T47D (cell line): ENCODE data around the gene MYCBPAP.

Experiments used
- DNase-seq, 2 experiments: peaks; one replicate each; pipeline versions ENCODE4 v3.0.0 to v3.0.0-alpha.2; 2011 to 2012; ENCODE audit warnings: low read depth in 1 of 2, low spot score in 1 of 2
- JUND ChIP-seq: IDR thresholded peaks from 2 replicates; pipeline ENCODE4 v1.6.1; 2012; ENCODE audit warnings: low read depth
- in situ Hi-C: cut with HindIII; loops from 2 replicates; pipeline ENCODE4 v1.10.0; 2016; ENCODE audit warnings: low sequenced_read_pairs, low pct_unique_long_range_greater_than_20kb

MYCBPAP gene

DNA sequence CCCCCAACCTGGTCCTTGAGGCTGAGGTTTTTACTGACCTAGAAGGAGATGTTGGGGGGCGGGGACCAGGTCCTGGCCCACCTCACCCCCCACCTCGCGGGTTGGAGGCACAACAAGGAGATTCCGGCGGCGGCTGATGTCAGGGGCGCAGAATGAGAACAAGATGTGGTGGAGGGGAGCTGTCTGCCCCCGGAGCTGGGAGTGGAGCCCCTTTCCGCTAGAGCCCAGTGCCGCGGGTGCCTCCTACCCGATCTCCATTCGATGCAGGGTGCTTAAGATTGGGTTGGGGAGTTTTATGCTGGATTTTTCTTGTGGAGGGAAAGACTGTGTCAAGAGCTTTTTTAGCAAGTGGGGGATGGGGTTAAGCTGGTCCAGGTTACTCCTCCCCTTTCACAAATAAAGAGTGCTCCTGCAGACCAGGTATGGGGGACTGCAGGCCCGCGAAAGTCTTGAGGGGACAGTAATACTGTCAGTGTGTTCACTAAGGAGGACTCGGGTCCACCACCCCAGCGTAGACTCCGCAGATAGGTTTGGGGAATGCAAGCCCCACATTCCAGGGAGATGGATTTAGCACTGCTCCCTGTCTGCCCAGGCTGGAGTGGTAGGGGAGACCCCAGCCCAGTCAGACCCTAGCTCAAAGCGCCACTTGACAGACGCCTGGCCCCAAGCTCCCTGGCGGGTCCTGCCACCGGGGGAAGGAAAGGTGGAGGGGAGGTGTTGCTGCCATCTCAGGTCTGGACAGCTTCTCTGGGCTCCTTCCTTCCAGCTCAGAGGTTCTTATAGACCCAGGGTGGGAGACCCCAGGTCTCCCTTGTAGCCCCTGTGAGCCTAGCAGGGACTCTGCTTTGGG is 54.2 kb downstream of the MYCBPAP start:
- no peak for TF ChIP-seq JUND
- DNase-seq: no peak
- in situ Hi-C loops: no loop called here

DNA sequence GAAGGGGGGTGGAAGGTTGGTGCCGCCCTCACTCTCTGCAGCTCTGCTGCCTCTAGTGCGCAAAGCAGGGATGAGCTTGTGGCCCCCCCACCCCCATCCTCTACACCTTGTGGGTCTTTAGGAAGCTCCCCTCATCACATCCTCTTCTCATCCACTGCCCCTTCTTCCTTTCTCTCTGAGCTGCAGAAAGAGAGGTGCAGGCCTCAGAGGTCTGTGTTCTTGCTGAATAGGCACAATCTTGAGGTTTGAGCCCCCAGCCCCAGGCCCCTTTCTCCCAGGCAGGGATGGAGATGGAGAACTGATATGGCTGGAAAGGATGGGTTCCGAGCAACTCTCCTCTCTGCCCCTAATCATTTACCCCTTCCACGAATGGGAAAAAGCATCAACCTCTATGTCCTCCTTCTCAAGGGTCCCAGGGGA is 54.9 kb downstream of the MYCBPAP start:
- no peak for TF ChIP-seq JUND
- no peak for DNase-seq
- in situ Hi-C loops: no loop called here

DNA sequence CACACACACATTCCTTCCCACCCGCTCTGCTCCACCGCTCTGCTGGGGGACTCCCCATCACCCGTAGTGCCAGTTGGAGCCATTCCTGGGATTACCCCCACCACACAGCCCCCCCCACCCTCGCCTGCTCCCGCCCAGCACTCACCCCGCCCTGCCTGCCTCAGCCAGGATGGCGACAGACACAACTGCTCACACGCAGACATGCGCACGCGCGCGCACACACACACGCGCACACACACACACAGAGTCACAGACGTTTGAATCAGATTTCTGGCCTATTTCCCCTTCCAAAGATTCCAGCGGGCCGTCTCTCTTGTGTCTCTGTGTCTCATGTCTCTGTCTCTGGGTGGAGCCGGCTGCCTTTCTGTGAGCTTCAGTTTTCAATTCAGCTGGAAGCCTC is 56.7 kb downstream of the MYCBPAP start:
- TF ChIP-seq JUND: no peak
- DNase-seq: no peak
- in situ Hi-C loops: no loop called here

DNA sequence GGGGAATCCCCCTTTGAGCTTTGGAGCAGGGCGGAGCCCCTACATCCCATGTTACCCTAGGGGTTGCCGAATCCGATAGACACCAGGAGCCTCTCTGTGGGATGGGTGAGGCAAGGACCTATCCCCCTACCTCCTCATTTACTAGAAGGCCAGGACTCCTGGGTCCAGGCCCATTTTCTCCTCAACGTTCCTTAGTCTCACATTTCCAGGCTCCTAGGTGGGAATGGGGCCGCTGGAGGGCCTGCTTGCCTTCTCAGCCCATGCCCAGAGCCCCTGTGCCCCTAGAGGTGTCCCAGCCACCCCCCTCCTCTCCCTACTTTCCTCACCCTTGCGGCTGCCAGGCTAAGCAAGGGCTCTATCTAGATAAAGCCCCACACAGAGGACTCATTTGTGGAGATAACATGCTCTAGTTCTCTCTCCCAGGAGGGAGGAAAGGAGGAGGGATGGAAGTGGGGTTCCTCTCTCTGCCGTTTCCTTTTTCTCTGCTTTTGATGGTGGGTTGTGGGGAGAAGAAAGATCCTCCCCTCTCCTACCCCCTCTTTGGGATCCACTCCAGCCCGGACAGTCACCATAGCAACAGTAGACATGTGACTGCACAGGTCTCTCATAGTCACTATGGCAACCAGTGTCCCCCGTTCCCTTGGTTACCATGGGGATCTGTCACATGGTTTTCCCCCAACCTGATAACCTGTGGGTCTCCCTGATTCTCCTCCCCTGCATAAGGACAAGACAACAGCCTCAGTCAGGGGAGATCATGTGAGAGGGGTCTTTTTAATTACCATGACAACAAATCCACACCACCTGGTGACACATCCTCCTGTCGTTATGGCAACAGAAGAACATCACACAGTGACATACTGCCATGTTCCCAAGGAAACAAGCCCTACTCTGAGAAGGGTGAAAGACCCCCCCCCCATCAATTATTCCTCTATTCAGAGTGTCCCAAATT is 57.4 kb downstream of the MYCBPAP start:
- peak in 1 of 2 experiments; percentile 31 for DNase-seq
- TF ChIP-seq JUND: no peak
- in situ Hi-C loops: no loop called here

DNA sequence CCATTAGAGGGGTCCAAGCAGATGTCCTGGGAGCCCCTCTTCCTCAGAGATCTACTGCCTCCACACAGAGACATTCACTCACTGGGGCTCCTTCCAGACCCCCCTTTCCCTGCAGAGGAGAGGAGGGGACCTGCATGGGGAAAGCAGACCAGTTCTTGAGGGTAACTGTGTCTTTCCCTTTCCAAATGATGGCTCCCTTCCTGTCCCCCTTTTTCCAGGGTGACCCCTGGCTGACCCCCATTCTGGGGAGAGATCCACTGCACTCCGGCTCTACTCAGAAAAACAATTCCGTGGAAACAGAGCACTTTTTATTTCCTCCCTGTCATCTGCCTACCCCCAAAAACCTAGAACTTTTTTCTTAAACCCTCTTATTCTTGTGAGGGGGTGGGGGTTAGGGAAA is 58.6 kb downstream of the MYCBPAP start:
- in situ Hi-C loops: no loop called here
- no peak for DNase-seq
- no peak for TF ChIP-seq JUND

DNA sequence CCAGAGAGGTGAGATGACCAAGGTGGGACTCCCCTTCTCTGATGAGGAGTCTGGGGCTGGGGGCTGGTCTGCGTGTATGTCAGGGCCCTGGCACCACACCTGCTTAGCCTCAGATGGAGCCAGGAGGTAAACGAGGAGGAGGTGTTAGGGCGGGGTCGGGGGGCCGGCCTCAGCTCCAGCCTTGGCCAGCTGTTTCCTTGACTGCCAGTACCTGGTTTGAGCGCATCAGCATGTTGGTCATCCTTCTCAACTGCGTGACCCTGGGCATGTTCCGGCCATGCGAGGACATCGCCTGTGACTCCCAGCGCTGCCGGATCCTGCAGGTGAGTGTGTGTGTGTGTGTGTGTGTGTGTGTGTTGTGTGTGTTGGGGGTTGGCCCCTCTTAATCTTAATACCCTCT is 60.4 kb downstream of the MYCBPAP start:
- no peak for DNase-seq
- in situ Hi-C loops: no loop called here
- TF ChIP-seq JUND: no peak

DNA sequence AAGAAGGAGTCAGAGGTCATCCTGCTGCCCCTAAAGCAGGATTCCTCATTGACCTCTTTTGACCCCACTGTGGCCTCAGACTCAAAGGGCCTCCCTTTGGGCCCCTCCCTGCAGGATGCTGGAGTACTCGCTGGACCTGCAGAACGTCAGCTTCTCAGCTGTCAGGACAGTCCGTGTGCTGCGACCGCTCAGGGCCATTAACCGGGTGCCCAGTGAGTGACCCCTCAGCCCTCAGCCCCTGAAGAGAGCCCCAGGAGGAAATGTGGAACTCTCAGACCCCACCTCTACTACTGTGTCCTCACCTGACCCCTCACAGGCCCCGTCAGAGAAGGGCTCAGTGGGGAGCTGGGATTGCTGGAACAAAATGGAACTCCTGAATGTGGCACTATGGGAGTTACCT is 61.4 kb downstream of the MYCBPAP start:
- no peak for DNase-seq
- TF ChIP-seq JUND: no peak
- in situ Hi-C loops: no loop called here

DNA sequence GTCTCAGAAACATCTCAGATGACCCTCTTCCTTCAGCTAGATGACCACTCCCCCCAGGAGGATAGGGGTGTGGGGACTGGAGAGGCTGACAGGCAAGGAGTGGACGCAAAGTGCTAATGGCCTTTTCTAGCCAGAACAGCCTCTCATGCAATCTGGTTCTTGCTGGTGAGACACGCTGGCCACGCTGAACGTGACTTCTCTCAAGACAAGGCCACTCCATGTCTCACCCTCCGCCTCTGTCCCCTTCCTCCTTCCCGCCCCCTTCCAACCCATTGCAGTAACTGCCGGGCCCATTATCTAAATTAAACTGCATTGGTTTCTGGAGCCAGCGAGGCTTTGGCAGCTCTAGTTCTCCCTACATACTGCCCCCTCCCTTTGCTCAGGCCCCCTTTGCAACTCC is 61.8 kb downstream of the MYCBPAP start:
- TF ChIP-seq JUND: no peak
- no peak for DNase-seq
- in situ Hi-C loops: no loop called here

DNA sequence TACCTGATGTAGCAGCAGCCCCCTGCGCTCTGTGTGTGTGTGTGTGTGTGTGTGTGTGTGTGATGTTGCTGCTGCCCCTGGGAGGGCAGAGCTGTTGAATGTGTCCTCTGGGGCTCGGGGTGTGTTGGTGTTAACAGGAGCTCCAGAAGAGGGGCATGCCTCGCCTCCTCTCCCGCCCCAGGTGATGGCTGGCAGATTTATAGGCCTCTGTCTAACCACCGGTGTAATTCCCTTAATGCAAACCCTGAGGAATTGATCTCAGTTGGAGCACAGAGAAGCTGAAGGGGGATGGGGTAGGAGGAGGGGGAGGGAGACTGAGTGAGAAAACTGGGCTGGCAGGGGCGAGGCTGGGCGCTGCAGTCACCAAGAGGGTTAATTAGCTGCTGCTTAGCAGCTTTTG is 62.3 kb downstream of the MYCBPAP start:
- no peak for TF ChIP-seq JUND
- no peak for DNase-seq
- in situ Hi-C loops: no loop called here

DNA sequence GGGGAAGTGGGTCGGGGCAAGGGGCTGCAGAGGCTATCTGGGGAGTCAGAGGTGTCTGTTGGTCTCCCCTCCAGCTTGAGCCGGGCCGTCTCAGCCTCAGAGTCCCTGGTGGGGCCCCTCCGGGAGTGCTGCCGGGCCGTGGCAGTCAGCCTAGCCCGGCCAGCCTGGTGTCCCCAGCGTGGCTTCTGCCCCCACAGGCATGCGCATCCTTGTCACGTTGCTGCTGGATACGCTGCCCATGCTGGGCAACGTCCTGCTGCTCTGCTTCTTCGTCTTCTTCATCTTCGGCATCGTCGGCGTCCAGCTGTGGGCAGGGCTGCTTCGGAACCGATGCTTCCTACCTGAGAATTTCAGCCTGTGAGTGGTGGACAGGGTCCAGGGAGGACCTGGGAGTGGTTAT is 63.4 kb downstream of the MYCBPAP start:
- no peak for TF ChIP-seq JUND
- in situ Hi-C loops: no loop called here
- DNase-seq: no peak

DNA sequence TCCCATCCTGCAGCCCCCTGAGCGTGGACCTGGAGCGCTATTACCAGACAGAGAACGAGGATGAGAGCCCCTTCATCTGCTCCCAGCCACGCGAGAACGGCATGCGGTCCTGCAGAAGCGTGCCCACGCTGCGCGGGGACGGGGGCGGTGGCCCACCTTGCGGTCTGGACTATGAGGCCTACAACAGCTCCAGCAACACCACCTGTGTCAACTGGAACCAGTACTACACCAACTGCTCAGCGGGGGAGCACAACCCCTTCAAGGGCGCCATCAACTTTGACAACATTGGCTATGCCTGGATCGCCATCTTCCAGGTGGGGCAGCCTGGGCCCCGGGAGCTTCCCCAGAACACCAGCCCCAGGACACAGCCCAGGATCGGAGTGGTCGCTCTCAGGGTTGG is 64.3 kb downstream of the MYCBPAP start:
- DNase-seq: no peak
- no peak for TF ChIP-seq JUND
- in situ Hi-C loops: no loop called here

DNA sequence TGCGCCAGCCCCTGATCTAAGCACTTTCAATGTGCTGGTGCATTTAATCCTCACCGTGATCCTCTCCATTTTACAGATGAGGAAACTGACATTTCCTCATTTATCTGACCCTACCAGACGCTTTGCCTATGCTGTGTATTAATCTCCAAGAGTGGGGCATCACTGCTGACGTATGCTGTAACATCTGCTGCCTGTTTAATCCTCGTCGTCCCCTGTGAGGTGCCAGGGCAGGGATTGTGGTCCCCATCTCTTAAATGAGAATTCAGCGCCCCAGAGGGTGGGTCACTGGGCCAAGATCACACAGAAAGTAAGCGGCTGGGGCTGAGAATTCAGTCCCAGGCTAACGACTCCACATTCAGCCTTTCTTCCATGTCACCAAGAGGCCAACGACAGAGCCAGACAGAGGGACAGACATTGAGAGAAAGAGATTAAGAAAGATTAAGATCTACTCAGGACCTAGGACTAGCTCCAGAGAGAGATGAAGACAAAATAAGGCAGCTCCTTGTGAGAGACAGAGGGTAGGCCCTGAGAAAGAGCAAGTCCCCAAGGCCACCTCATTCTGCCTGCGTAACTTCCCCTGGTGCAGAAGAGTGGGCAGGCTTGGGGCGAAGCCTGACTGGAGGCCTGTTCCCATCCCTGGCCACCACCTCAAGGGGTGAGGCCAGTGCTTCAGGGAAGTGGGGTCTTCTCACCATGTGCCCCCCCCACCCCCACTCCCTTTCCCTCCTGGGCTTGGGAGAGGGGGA is 65.8 kb downstream of the MYCBPAP start:
- TF ChIP-seq JUND: no peak
- DNase-seq: no peak
- in situ Hi-C loops: no loop called here

DNA sequence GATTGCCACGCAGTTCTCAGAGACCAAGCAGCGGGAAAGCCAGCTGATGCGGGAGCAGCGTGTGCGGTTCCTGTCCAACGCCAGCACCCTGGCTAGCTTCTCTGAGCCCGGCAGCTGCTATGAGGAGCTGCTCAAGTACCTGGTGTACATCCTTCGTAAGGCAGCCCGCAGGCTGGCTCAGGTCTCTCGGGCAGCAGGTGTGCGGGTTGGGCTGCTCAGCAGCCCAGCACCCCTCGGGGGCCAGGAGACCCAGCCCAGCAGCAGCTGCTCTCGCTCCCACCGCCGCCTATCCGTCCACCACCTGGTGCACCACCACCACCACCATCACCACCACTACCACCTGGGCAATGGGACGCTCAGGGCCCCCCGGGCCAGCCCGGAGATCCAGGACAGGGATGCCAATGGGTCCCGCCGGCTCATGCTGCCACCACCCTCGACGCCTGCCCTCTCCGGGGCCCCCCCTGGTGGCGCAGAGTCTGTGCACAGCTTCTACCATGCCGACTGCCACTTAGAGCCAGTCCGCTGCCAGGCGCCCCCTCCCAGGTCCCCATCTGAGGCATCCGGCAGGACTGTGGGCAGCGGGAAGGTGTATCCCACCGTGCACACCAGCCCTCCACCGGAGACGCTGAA is 67.5 kb downstream of the MYCBPAP start:
- no peak for TF ChIP-seq JUND
- DNase-seq: no peak
- in situ Hi-C loops: no loop called here
